ENCODE results near the gene NOS1AP.

DNA sequence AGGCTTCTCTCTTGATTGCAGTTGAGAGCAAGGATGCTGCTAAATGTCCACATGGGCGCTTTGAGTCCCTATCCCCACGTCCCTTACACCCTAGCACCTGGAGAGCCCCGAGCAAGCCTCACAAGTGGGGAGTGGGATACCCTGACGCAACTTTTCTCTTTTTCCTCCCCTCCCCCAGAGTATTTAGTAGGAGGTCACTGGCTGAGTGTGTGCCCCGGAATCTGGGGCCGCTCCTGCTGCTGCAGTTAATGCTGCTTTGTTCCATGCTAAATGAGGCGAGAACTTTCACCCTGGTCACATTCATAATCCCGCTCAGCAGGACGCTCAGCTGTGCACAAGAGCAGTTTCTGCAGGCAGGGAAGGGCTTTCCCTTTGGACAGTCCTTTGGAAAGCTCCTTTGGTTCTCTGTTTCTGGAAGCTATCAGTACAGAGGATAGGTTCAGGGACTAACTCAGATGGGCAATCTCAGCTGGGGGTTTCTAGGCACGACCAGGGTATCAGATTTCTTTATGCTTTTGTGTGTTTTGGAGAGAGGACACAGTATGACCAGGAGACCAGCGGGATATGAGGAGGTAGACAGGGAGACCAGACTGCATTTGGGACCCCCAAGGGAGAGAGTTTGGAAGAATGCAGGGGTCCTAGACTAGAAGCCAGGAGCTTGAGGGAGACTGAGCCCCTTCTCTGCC, 75.9 kb downstream of the NOS1AP start:
- TF ChIP-seq POLR2A (IDR thresholded peaks at IDR 0.05; ENCODE audit: extremely low read depth, insufficient read length) (no peak), MYC (IDR thresholded peaks at IDR 0.05; ENCODE audit: low read depth, low read length) (no peak)
- TF ChIP-seq, protein P1, sequence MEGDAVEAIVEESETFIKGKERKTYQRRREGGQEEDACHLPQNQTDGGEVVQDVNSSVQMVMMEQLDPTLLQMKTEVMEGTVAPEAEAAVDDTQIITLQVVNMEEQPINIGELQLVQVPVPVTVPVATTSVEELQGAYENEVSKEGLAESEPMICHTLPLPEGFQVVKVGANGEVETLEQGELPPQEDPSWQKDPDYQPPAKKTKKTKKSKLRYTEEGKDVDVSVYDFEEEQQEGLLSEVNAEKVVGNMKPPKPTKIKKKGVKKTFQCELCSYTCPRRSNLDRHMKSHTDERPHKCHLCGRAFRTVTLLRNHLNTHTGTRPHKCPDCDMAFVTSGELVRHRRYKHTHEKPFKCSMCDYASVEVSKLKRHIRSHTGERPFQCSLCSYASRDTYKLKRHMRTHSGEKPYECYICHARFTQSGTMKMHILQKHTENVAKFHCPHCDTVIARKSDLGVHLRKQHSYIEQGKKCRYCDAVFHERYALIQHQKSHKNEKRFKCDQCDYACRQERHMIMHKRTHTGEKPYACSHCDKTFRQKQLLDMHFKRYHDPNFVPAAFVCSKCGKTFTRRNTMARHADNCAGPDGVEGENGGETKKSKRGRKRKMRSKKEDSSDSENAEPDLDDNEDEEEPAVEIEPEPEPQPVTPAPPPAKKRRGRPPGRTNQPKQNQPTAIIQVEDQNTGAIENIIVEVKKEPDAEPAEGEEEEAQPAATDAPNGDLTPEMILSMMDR (IDR thresholded peaks at IDR 0.05; ENCODE audit: low read depth, low read length) = no peak
